Gastrocnemius medialis (tissue), 4 donors: ENCODE data around the gene DCTD.

Experiments used
- POLR2A ChIP-seq, 2 donors: fragments of 450-650 bp; IDR thresholded peaks; one replicate each; pipeline ENCODE4 v1.6.1; 2017; ENCODE audit warnings: antibody characterized with exemption in 2 of 2, mild to moderate bottlenecking in 2 of 2, moderate library complexity in 2 of 2
- TF ChIP-seq, protein P1 (sequence below), 5 experiments: fragments of 450-650 bp in 3 of 5; fragments of 200-600 bp in 2 of 5; sonication (generic) in 2 of 5; IDR thresholded peaks in 4 of 5; conservative IDR thresholded peaks in 1 of 5; 1 replicate in 4 of 5; 2 replicates in 1 of 5; pipeline ENCODE4 v1.5.1; 2016 to 2019; ENCODE audit warnings: antibody characterized with exemption in 5 of 5, mild to moderate bottlenecking in 3 of 5, moderate library complexity in 3 of 5

- TF ChIP-seq, protein P1, sequence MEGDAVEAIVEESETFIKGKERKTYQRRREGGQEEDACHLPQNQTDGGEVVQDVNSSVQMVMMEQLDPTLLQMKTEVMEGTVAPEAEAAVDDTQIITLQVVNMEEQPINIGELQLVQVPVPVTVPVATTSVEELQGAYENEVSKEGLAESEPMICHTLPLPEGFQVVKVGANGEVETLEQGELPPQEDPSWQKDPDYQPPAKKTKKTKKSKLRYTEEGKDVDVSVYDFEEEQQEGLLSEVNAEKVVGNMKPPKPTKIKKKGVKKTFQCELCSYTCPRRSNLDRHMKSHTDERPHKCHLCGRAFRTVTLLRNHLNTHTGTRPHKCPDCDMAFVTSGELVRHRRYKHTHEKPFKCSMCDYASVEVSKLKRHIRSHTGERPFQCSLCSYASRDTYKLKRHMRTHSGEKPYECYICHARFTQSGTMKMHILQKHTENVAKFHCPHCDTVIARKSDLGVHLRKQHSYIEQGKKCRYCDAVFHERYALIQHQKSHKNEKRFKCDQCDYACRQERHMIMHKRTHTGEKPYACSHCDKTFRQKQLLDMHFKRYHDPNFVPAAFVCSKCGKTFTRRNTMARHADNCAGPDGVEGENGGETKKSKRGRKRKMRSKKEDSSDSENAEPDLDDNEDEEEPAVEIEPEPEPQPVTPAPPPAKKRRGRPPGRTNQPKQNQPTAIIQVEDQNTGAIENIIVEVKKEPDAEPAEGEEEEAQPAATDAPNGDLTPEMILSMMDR (IDR thresholded peaks at IDR 0.05 in 4 of 5, conservative IDR thresholded peaks at IDR 0.05 in 1 of 5) = peak in 2 of 5 experiments; percentile 35 to 46
- peak in 1 of 2 donors; percentile 46 for TF ChIP-seq POLR2A (IDR thresholded peaks at IDR 0.05)
Measured at GRCh38 chr4:182917182-182918043, at the start of gene DCTD.
